Measurements from ENCODE around the gene ITPRID1. TPM values are rescaled to one million over a fixed set of nuclear protein-coding genes. Genes with fewer than 3 reads are reported as not detected.

The ITPRID1 gene
- polyA plus RNA-seq, 1 donor (not counting 4 experiments of a cell fraction or from before 2014, with no cell fraction given), result not detected

DNA sequence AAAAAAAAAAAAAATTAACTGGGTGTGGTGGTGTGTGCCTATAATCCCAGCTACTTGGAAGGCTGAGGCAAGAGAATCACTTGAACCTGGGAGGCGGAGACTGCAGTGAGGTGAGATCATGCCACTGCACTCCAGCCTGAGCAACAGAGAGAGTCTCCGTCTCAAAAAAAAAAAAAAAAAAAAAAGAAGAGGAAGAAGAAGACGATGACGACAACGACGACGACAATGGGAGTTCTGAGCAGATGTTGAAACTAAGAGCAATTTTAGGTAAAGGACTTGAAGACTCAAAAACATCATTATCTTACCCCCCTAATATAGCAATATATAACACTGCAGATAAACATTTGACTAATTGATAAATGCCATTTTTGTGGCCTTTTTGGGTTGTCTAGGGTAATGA, 133.6 kb downstream of the ITPRID1 start:
- Histone ChIP-seq H3K36me3 (ENCODE audit: control insufficient read depth in 2 of 2, extremely low read depth in 1 of 2, insufficient read depth in 2 of 2, low read length in 2 of 2) (no peaks in the 10 kb centered on the region), H3K4me2 (ENCODE audit: control insufficient read depth, extremely low read depth, insufficient read depth, low read depth, low read length) (no peak overlapping the region), H2AFZ (ENCODE audit: control insufficient read depth, low read length) (no peak overlapping the region), H3K4me1 (ENCODE audit: control insufficient read depth, extremely low read depth, insufficient read depth, low read length) (peaks cover 8% of the 10 kb centered on the region), H3K27ac (ENCODE audit: control insufficient read depth, insufficient read depth, low read length) (no peak overlapping the region), H3K27me3 (ENCODE audit: control insufficient read depth, extremely low read depth, insufficient read depth, low read length) (no peaks in the 10 kb centered on the region), H3K79me2 (ENCODE audit: control insufficient read depth, insufficient read depth, low read length) (no peaks in the 10 kb centered on the region), H3K9me3 (ENCODE audit: control insufficient read depth, low read depth, low read length) (no peaks in the 10 kb centered on the region), H3K9ac (ENCODE audit: control insufficient read depth, extremely low read depth, insufficient read depth, low read length) (no peak overlapping the region), H4K20me1 (ENCODE audit: control insufficient read depth, extremely low read depth, insufficient read depth, low read length) (no peaks in the 10 kb centered on the region), H3K9me1 (ENCODE audit: control insufficient read depth, extremely low read depth, insufficient read depth, low read length) (no peaks in the 10 kb centered on the region), H3K4me3 (ENCODE audit: control insufficient read depth in 2 of 3, extremely low read depth in 1 of 3, insufficient read depth in 2 of 3, low read depth in 1 of 3, low read length in 3 of 3) (no peak overlapping the region)
- dilution Hi-C loops (cut with MboI; ENCODE audit: extremely low pct_ligation_motif_present, low sequenced_read_pairs), result no loop called here
- no peak for DNase-seq (ENCODE audit: low read depth, low spot score)
- TF ChIP-seq, protein P1, sequence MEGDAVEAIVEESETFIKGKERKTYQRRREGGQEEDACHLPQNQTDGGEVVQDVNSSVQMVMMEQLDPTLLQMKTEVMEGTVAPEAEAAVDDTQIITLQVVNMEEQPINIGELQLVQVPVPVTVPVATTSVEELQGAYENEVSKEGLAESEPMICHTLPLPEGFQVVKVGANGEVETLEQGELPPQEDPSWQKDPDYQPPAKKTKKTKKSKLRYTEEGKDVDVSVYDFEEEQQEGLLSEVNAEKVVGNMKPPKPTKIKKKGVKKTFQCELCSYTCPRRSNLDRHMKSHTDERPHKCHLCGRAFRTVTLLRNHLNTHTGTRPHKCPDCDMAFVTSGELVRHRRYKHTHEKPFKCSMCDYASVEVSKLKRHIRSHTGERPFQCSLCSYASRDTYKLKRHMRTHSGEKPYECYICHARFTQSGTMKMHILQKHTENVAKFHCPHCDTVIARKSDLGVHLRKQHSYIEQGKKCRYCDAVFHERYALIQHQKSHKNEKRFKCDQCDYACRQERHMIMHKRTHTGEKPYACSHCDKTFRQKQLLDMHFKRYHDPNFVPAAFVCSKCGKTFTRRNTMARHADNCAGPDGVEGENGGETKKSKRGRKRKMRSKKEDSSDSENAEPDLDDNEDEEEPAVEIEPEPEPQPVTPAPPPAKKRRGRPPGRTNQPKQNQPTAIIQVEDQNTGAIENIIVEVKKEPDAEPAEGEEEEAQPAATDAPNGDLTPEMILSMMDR (optimal IDR thresholded peaks at IDR 0.05 in 1 of 3, IDR thresholded peaks at IDR 0.05 in 1 of 3, conservative IDR thresholded peaks at IDR 0.05 in 1 of 3; ENCODE audit: extremely low read depth in 1 of 3, insufficient read depth in 2 of 3, low read length in 3 of 3), result no peak
- TF ChIP-seq EZH2 (IDR thresholded peaks at IDR 0.05; ENCODE audit: low read length), result no peak
- no peak for FAIRE-seq

DNA sequence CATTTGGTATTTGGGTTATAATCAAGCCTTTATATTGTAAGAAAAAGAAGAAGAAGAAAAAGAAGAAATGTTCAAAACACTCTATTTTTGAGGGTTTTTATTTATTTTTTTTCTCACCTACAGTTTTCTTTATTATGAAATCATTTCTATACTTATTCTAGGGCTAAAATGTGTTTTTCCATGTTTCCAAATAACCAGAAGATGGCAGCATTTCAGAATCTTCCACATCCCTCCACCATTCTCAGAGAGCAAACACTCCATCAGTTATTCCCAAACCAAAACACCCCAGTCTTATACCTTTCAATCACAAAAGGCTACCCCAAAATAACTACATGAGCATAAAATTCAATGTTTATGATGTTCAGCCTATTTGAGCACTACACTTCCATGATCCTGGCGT, 134.4 kb downstream of the ITPRID1 start:
- TF ChIP-seq, protein P1 (optimal IDR thresholded peaks at IDR 0.05 in 1 of 3, IDR thresholded peaks at IDR 0.05 in 1 of 3, conservative IDR thresholded peaks at IDR 0.05 in 1 of 3; ENCODE audit: extremely low read depth in 1 of 3, insufficient read depth in 2 of 3, low read length in 3 of 3), result peak in 1 of 3 experiments; percentile 28
- no peak for TF ChIP-seq EZH2 (IDR thresholded peaks at IDR 0.05; ENCODE audit: low read length)
- Histone ChIP-seq H3K27me3 (ENCODE audit: control insufficient read depth, extremely low read depth, insufficient read depth, low read length) (no peaks in the 10 kb centered on the region), H3K79me2 (ENCODE audit: control insufficient read depth, insufficient read depth, low read length) (no peaks in the 10 kb centered on the region), H3K36me3 (ENCODE audit: control insufficient read depth in 2 of 2, extremely low read depth in 1 of 2, insufficient read depth in 2 of 2, low read length in 2 of 2) (no peaks in the 10 kb centered on the region), H3K4me2 (ENCODE audit: control insufficient read depth, extremely low read depth, insufficient read depth, low read depth, low read length) (no peak overlapping the region), H3K4me1 (ENCODE audit: control insufficient read depth, extremely low read depth, insufficient read depth, low read length) (peaks cover 8% of the 10 kb centered on the region), H2AFZ (ENCODE audit: control insufficient read depth, low read length) (no peak overlapping the region), H3K9me1 (ENCODE audit: control insufficient read depth, extremely low read depth, insufficient read depth, low read length) (no peaks in the 10 kb centered on the region), H4K20me1 (ENCODE audit: control insufficient read depth, extremely low read depth, insufficient read depth, low read length) (no peaks in the 10 kb centered on the region), H3K27ac (ENCODE audit: control insufficient read depth, insufficient read depth, low read length) (no peak overlapping the region), H3K9me3 (ENCODE audit: control insufficient read depth, low read depth, low read length) (no peaks in the 10 kb centered on the region), H3K9ac (ENCODE audit: control insufficient read depth, extremely low read depth, insufficient read depth, low read length) (no peak overlapping the region), H3K4me3 (ENCODE audit: control insufficient read depth in 2 of 3, extremely low read depth in 1 of 3, insufficient read depth in 2 of 3, low read depth in 1 of 3, low read length in 3 of 3) (no peak overlapping the region)
- no peak for DNase-seq (ENCODE audit: low read depth, low spot score)
- FAIRE-seq, result no peak
- dilution Hi-C loops (cut with MboI; ENCODE audit: extremely low pct_ligation_motif_present, low sequenced_read_pairs), result no loop called here

All from keratinocyte (primary cell).